HepG2 (cell line): ENCODE data around the gene KCNMA1.

Experiments
- BHLHE40 ChIP-seq: IDR thresholded peaks from 2 replicates; pipeline ENCODE4 v1.6.1; 2011; ENCODE audit warnings: low read length, improper control_type of control experiment
- EP300 ChIP-seq, 3 experiments: sonication (generic) in 1 of 3; formaldehyde crosslinking in 1 of 3; IDR thresholded peaks; 2 replicates each; pipeline versions ENCODE4 v1.5.1 to v1.6.1; 2011 to 2020; ENCODE audit warnings: low read depth in 2 of 3, low read length in 2 of 3, borderline replicate concordance in 1 of 3, improper control_type of control experiment in 1 of 3, mild to moderate bottlenecking in 1 of 3, missing genetic modification reagents in 1 of 3, moderate library complexity in 1 of 3
- ETS1 ChIP-seq: sonication (generic); formaldehyde crosslinking; IDR thresholded peaks from 2 replicates; pipeline ENCODE4 v1.4.0; 2020; ENCODE audit warnings: missing genetic modification reagents
- FOXP4 ChIP-seq: sonication (generic); formaldehyde crosslinking; IDR thresholded peaks from 2 replicates; pipeline ENCODE4 v1.4.0; 2020; ENCODE audit warnings: missing genetic modification reagents
- PATZ1 ChIP-seq: sonication (generic); formaldehyde crosslinking; IDR thresholded peaks from 2 replicates; pipeline ENCODE4 v1.4.0; 2020; ENCODE audit warnings: missing genetic modification reagents
- RAD21 ChIP-seq: fragments of 450-650 bp; formaldehyde crosslinking; IDR thresholded peaks from 2 replicates; pipeline ENCODE4 v1.5.0; 2020; ENCODE audit warnings: mild to moderate bottlenecking
- TAF1 ChIP-seq: sonication (generic); formaldehyde crosslinking; IDR thresholded peaks from 2 replicates; pipeline ENCODE4 v1.4.0; 2020; ENCODE audit warnings: missing genetic modification reagents
- USF2 ChIP-seq, 2 experiments: sonication (generic) in 1 of 2; formaldehyde crosslinking in 1 of 2; IDR thresholded peaks; 2 replicates each; pipeline versions ENCODE4 v1.5.1 to v1.6.1; 2011 to 2020; ENCODE audit warnings: borderline replicate concordance in 1 of 2, low read depth in 1 of 2, low read length in 1 of 2, mild to moderate bottlenecking in 1 of 2, missing genetic modification reagents in 1 of 2, moderate library complexity in 1 of 2
- ZBTB10 ChIP-seq: sonication (generic); formaldehyde crosslinking; IDR thresholded peaks from 2 replicates; pipeline ENCODE4 v1.4.0; 2020; ENCODE audit warnings: missing genetic modification reagents, borderline replicate concordance
- ZBTB40 ChIP-seq, 2 experiments: fragments of 450-650 bp in 1 of 2; sonication (generic) in 1 of 2; formaldehyde crosslinking in 1 of 2; IDR thresholded peaks; 2 replicates each; pipeline versions ENCODE4 v1.6.1 to v1.8.0; 2016 to 2022; ENCODE audit warnings: antibody characterized with exemption in 1 of 2, mild to moderate bottlenecking in 1 of 2, missing genetic modification reagents in 1 of 2
- ZNF24 ChIP-seq: fragments of 450-650 bp; IDR thresholded peaks from 2 replicates; pipeline ENCODE4 v1.6.1; 2017; ENCODE audit warnings: antibody characterized with exemption, mild to moderate bottlenecking
- ZNF850 ChIP-seq: sonication (generic); formaldehyde crosslinking; conservative IDR thresholded peaks from 2 replicates; pipeline ENCODE4 v1.9.0; 2021; ENCODE audit warnings: mild to moderate bottlenecking, missing genetic modification reagents
- ZNF883 ChIP-seq: sonication (generic); formaldehyde crosslinking; IDR thresholded peaks from 2 replicates; pipeline ENCODE4 v1.5.1; 2020; ENCODE audit warnings: mild to moderate bottlenecking, missing genetic modification reagents; ENCODE audit errors: not compliant biosample characterization

GRCh38 chr10:77530011-77530410, 107.6 kb downstream of the KCNMA1 start:
- TF ChIP-seq PATZ1 (CRISPR knock-in tag) (no peak), ZNF850 (CRISPR knock-in tag) (no peak), ZNF24 (no peak), ZBTB40 (IDR thresholded peaks at IDR 0.05) (no peak), ZBTB40 (CRISPR knock-in tag; IDR thresholded peaks at IDR 0.05) (no peak), RAD21 (CRISPR knock-in tag) (no peak), ETS1 (CRISPR knock-in tag) (no peak), FOXP4 (CRISPR knock-in tag) (no peak), ZBTB10 (CRISPR knock-in tag) (no peak), USF2 (IDR thresholded peaks at IDR 0.05; ENCODE audit: low read depth, low read length) (no peak), USF2 (CRISPR knock-in tag; IDR thresholded peaks at IDR 0.05; ENCODE audit: borderline replicate concordance) (no peak), BHLHE40 (no peak), ZNF883 (no peak), EP300 (IDR thresholded peaks at IDR 0.05; ENCODE audit: low read depth in 2 of 2, low read length in 2 of 2) (no peak), EP300 (CRISPR knock-in tag; IDR thresholded peaks at IDR 0.05; ENCODE audit: borderline replicate concordance) (no peak), TAF1 (CRISPR knock-in tag) (no peak)
